ENCODE results near the gene RMDN3. TPM values are rescaled to one million over a fixed set of nuclear protein-coding genes. Genes with fewer than 3 reads are reported as not detected.
A peak's percentile ranks its signal among the peaks of the same experiment; 100 is the strongest.

The RMDN3 gene
- total and polyA plus RNA-seq, 2 of the 13 experiments (the other 11 are each of a cell fraction or from before 2014, with no cell fraction given), result 16.8 to 19.5 TPM

DNA sequence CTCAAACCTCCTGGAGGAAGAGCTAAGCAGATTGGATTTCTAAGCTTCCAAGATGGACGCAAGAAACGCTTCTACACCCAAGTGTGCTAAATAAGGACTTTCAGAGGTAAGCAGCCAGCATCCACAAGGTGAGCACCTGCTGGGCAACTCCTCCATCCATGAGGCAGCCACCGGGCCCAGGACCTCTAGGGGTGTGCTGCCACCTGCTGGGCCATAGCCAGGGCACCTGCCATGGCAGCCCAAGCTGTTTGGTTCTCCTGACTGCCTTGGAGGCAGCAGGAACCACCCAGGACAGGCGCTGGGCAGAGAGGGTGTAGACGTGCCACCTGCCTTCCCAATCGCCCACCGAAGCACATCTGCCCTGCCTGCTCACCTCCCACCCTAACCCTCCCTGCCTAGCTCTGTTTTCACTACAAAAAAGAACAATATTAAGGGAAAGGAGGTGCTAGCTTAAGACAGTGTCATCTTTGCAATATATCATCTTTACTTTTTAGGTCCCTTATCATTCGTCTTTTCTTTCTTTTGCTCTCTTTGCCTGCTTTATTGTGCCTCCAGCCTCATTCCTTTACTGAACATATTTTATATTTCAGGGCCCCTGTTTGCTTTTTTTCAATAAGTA lies 27.7 kb upstream of the RMDN3 start (continued):
- TF ChIP-seq ATF7 (IDR thresholded peaks at IDR 0.05), result no peak
- TF ChIP-seq ATF7 (CRISPR knock-in tag; IDR thresholded peaks at IDR 0.05), result no peak
- no peak for TF ChIP-seq CENPT (CRISPR knock-in tag; IDR thresholded peaks at IDR 0.05; ENCODE audit: low read depth)
- peak; percentile 82 for TF ChIP-seq XRCC5 (optimal IDR thresholded peaks at IDR 0.05; ENCODE audit: low read length)
- no peak for TF ChIP-seq ZNF878 (CRISPR knock-in tag; IDR thresholded peaks at IDR 0.05)
- no peak for TF ChIP-seq HMG20A (CRISPR knock-in tag; IDR thresholded peaks at IDR 0.05; ENCODE audit: borderline replicate concordance)
- TF ChIP-seq, protein P1, sequence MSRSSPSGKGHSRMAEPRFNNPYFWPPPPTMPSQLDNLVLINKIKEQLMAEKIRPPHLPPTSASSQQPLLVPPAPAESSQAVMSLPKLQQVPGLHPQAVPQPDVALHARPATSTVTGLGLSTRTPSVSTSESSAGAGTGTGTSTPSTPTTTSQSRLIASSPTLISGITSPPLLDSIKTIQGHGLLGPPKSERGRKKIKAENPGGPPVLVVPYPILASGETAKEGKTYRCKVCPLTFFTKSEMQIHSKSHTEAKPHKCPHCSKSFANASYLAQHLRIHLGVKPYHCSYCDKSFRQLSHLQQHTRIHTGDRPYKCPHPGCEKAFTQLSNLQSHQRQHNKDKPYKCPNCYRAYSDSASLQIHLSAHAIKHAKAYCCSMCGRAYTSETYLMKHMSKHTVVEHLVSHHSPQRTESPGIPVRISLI (CRISPR knock-in tag; IDR thresholded peaks at IDR 0.05; ENCODE audit: borderline replicate concordance), result peak; percentile 43; the same call in 1 of the 2 replicates
- no peak for TF ChIP-seq ARNT2 (CRISPR knock-in tag; IDR thresholded peaks at IDR 0.05; ENCODE audit: low read depth)
- TF ChIP-seq GATAD1 (CRISPR knock-in tag; IDR thresholded peaks at IDR 0.05), result peak; percentile 61; the same call in 1 of the 2 replicates
- TF ChIP-seq POLR2AphosphoS5 (IDR thresholded peaks at IDR 0.05; ENCODE audit: low read depth, low read length), result no peak
- TF ChIP-seq, protein P2, sequence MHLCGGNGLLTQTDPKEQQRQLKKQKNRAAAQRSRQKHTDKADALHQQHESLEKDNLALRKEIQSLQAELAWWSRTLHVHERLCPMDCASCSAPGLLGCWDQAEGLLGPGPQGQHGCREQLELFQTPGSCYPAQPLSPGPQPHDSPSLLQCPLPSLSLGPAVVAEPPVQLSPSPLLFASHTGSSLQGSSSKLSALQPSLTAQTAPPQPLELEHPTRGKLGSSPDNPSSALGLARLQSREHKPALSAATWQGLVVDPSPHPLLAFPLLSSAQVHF (CRISPR knock-in tag; IDR thresholded peaks at IDR 0.05), result no peak
- TF ChIP-seq, protein P3, sequence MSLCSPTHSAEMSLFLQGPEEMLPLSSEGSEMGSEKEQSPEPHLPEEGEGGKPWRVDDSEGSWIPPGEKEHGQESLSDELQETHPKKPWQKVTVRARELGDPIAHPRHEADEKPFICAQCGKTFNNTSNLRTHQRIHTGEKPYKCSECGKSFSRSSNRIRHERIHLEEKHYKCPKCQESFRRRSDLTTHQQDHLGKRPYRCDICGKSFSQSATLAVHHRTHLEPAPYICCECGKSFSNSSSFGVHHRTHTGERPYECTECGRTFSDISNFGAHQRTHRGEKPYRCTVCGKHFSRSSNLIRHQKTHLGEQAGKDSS (CRISPR knock-in tag; IDR thresholded peaks at IDR 0.05; ENCODE audit: borderline replicate concordance, low read depth), result peak; percentile 41; the same call in 1 of the 2 replicates
- TF ChIP-seq, protein P4, sequence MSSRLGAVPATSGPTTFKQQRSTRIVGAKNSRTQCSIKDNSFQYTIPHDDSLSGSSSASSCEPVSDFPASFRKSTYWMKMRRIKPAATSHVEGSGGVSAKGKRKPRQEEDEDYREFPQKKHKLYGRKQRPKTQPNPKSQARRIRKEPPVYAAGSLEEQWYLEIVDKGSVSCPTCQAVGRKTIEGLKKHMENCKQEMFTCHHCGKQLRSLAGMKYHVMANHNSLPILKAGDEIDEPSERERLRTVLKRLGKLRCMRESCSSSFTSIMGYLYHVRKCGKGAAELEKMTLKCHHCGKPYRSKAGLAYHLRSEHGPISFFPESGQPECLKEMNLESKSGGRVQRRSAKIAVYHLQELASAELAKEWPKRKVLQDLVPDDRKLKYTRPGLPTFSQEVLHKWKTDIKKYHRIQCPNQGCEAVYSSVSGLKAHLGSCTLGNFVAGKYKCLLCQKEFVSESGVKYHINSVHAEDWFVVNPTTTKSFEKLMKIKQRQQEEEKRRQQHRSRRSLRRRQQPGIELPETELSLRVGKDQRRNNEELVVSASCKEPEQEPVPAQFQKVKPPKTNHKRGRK (CRISPR knock-in tag; IDR thresholded peaks at IDR 0.05), result no peak
- TF ChIP-seq IKZF4 (CRISPR knock-in tag; IDR thresholded peaks at IDR 0.05; ENCODE audit: borderline replicate concordance, low read depth, not compliant biosample characterization), result no peak
- TF ChIP-seq, protein P5, sequence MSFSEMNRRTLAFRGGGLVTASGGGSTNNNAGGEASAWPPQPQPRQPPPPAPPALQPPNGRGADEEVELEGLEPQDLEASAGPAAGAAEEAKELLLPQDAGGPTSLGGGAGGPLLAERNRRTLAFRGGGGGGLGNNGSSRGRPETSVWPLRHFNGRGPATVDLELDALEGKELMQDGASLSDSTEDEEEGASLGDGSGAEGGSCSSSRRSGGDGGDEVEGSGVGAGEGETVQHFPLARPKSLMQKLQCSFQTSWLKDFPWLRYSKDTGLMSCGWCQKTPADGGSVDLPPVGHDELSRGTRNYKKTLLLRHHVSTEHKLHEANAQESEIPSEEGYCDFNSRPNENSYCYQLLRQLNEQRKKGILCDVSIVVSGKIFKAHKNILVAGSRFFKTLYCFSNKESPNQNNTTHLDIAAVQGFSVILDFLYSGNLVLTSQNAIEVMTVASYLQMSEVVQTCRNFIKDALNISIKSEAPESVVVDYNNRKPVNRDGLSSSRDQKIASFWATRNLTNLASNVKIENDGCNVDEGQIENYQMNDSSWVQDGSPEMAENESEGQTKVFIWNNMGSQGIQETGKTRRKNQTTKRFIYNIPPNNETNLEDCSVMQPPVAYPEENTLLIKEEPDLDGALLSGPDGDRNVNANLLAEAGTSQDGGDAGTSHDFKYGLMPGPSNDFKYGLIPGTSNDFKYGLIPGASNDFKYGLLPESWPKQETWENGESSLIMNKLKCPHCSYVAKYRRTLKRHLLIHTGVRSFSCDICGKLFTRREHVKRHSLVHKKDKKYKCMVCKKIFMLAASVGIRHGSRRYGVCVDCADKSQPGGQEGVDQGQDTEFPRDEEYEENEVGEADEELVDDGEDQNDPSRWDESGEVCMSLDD (CRISPR knock-in tag; IDR thresholded peaks at IDR 0.05; ENCODE audit: borderline replicate concordance), result no peak
- TF ChIP-seq GPN1 (CRISPR knock-in tag; IDR thresholded peaks at IDR 0.05; ENCODE audit: borderline replicate concordance), result no peak
- no peak for TF ChIP-seq DNMT1 (CRISPR knock-in tag; IDR thresholded peaks at IDR 0.05)
- TF ChIP-seq MED13 (CRISPR knock-in tag; IDR thresholded peaks at IDR 0.05), result peak; percentile 30; the same call in 1 of the 2 replicates
- no peak for TF ChIP-seq ZNF225 (CRISPR knock-in tag; IDR thresholded peaks at IDR 0.05)
- TF ChIP-seq FOXK1 (CRISPR knock-in tag; IDR thresholded peaks at IDR 0.05; ENCODE audit: borderline replicate concordance, low read depth), result 0 out of 2 replicates have a peak, but pooled peaks have one; percentile 16
- peak; percentile 33; the same call in 1 of the 2 replicates for TF ChIP-seq HDAC2 (CRISPR knock-in tag; IDR thresholded peaks at IDR 0.05)

All from HepG2 (cell line).